NCI-H146 treated with DMSO at 0.1 percent for 48 hours (cell line): Measurements from ENCODE around the gene KLHL11.
"Not testable (repeated sequence)": the region's sequence is repeated elsewhere in the genome, so short reads cannot be mapped to it uniquely, and the experiment has no call there.

Experiments used
- DNase-seq: peaks from one replicate; lab custom pipeline; 2025; ENCODE audit not compliant: unreplicated experiment; lab: John Stamatoyannopoulos, UW

Gene KLHL11

DNA sequence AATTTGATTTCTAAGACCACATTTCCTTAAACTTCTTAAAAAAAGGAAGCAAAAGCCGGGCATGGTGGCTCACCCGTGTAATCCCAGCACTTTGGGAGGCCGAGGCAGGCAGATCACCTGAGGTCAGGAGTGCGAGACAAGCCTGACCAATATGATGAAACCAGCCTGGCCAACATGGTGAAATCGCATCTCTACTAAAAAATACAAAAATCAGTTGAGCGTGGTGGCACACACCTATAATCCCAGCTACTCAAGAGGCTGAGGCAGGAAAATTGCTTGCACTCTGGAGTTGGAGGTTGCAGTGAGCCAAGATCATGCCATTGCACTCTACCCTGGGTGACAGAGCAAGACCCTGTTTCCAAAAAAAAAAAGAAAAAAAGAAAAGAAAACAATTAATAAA, 24.4 kb downstream of the KLHL11 start:
- not testable (repeated sequence) for DNase-seq

DNA sequence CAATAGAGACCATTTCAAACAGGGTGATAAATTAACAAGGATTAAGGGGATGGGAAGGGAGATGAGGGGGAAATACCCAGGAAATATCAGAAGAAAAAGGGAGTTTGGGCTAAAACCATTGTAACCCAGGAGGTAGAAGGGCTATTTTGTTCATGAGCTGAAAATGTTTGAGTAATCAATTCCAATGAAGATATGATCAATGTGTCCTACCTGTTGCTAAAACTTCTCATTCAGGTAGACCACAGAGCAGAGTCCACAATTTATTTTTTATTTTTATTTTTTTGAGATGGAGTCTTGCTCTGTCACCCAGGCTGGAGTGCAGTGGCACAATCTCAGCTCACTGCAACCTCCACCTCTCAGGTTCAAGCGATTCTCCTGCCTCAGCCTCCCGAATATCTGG, 25.8 kb downstream of the KLHL11 start:
- DNase-seq = not testable (repeated sequence)

DNA sequence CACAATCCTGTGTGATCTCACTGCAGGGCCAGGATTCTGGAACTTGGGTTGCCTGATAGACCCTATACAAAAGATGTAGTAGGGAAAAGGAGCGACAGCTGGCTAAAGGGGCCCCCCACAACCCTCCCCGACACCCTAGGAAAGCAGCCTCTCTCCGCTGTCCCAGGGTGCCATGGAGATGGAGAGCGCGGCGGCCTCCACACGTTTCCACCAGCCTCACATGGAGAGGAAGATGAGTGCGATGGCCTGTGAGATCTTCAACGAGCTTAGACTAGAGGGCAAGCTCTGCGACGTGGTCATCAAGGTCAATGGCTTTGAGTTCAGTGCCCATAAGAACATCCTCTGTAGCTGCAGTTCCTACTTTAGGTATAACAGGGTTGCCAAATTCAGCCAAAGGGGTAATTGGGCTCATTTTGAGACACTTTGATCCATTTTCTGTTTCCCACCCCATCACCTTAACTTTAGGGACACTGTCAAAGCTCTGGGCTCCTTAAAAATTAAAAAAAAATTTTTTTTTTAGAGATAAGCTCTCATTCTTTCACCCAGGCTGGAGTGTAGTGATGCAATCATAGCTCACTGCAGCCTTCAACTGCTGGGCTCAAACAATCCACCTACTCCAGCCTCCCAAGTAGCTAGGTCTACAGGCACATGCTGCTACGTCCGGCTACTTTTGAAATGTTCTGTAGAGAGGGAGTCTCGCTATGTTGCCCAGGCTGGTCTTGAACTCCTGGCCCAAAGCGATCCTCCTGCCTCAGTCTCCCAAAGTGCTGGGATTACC, 27.3 kb downstream of the KLHL11 start, which contains the start of gene KLHL10:
Gene KLHL10, plus strand, starts transcription at position 65 of the 778 bp plus-strand sequence. Its CDS starts 108 bp downstream, at position 173.
- no peak for DNase-seq

DNA sequence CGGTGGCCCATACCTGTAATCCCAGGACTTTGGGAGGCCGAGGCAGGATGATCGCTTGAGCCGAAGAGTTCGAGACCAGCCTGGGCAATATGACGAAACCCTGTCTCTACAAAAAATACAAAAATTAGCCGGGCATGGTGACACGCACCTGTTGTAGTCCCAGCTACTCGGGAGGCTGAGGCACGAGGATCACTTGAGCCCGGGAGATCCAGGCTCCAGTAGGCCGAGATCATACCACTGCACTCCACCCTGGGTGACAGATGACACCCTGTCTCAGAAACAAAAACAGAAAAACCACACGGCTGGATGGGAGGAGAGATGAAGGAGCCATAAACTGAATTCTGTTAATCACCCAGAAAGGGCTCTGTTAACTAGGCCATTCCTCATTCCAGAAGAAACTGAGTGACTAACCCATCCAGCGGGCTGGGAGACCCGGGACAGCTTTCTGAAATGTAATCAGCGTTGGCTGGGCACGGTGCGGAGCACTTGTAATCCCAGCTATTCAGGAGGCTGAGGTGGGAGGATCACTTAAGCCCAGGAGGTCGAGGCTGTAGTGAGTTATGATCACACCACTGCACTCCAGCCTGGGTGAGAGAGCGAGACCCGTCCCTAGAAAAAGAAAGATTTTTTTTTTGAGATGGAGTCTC, 28.6 kb downstream of the KLHL11 start:
- no peak for DNase-seq

DNA sequence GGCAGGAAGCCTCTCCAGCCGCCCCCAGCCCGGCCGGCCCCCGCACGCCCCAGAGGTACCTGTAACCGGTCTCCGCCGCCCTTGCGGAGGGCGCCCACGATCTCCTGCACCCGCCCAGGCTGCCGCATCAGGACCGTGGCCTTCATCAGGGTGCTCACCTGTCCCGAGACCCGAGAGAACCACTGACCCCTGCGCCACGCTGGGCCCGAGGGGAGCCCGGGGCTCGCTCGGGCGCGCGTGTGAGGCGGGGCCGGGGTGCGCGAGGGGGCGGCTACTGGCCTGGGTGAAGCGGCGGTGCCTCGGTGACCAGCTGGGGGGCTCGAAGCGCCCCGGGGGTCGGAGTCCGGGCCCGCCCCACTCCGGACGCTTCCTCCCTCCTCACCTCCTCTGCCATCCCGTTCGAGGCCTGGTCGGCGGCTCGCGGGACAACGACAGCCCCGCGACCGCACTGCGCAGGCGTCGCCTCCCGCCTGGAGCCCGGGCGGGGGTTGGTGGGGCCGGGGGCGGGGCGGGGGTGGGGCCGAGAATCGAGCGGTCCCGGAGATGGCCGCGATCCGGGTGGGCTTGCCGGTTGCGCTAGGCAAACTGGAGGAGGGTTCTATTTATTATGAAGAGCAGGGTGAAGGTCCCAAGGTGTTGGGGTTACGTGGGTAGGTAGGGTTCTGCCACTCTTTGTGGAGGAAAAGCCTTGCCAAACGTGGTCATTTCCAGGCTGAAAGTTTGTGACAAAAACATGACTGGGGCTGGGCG, 29.2 kb downstream of the KLHL11 start, which contains the start of gene NT5C3B:
Gene NT5C3B, minus strand, starts transcription at position 433 of the 750 bp plus-strand sequence. Its CDS starts 39 bp downstream, at position 394.
- peak; percentile 3 for DNase-seq

DNA sequence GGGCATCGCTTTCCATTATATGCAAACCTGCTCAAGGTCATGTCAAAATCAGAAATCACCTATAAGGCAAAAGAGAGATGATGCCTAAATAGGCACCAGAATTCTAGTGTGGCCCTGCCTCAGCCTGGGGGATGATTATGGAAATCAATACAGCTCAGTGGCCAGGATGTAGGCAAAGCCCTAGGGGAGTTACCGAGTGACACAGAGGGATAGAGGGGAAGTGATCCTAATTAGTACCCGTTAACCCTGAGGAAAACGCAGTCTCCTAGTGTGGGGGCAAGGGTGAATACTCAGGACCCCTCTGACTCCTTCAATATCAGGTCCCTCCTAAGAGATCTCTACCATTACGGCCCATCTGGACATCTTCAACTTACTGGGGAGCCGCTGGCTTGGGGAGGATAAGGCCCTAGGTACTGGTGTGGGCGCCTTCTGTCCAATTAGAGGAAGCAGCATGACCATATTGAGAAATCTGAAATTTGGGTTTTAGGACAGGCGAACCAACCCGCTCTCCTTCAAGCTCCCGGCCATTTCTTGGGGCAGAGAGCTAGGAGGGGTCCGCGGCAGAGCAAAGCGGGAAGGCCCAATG, 29.9 kb downstream of the KLHL11 start:
- no peak for DNase-seq

DNA sequence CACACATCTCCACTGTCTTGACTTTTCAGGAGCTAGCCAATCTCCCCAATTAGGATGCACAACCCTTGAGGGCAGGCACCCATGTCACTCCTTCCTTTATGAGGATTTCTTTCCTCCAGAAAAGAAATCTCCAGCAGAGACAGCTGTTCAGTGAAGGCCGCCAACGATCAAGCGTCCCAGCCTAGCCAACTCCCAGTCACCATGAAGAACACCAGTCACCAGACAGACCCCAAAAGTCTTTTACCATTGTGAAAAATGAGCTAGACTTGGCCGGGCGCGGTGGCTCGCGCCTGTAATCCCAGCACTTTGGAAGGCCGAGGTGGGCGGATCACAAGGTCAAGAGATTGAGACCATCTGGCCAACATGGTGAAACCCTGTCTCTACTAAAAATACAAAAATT, 35.3 kb downstream of the KLHL11 start:
- DNase-seq = not testable (repeated sequence)

DNA sequence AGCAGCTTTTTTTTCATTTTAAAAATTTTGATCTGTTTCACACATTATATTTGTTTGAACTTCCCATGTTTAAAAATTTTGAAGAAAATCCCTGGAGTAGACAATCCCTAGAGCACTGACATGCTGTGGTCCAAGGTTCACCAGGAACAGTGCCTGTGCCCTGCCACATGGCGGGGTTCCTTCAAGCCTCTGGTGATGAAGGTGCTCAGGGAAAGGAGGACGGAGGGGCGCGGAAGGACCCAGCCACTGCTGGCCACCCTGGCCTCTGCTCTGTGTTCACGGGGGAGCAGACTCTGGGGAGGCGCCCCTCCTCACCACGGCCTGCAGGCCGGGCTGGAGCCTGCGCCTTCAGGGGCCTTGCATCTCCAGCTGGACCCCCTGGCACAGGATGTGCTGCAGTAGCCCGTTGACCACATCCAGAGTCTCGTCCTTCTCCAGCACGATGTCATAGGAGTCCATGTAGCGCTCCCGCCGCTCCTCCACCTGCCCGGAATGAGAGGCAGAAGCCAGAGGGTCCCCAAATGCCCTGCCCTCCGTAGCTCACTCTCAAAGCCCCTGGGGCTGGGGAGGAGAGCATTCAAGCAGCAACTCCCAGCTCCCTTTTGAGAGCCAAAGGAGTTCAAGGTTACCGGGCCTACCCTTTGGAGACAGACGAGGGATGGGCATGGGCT, 39.9 kb downstream of the KLHL11 start:
- DNase-seq = no peak

DNA sequence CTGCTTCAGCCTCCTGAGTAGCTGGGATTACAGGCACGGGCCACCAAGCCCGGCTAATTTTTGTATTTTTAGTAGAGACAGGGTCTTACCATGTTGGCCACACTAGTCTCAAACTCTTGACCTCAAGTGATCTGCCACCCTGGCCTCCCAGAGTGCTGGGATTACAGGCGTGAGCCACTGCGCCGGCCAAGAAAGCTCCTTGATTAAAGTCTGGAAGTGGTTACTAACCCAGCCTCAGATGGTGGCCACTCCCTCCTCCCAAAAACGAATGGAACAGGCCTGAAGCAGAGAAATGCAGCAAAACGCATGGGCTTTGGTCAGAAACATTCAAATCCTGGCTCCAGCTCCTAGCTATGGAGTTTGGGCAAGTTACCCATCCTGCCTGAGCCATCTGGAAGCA, 41.1 kb downstream of the KLHL11 start:
- no peak for DNase-seq

DNA sequence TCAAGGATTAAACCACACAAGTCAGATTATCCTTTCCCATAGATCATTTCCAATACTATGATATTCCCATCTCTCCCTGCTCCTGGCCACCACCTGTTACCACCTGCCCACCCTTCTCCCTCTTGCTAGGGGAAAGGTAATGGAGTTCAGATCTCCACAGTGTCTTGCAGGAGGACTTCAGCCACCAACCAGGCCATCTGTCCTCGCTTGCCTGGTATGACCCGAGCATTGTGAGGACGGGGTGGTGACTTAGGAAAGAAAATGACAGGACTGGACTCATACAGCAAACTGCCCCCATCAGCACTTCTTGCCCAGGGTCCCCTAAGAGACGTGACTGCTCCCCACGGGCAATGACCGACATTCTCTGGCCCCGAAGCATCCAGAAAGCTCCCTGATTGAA, 41.6 kb downstream of the KLHL11 start:
- DNase-seq = no peak

DNA sequence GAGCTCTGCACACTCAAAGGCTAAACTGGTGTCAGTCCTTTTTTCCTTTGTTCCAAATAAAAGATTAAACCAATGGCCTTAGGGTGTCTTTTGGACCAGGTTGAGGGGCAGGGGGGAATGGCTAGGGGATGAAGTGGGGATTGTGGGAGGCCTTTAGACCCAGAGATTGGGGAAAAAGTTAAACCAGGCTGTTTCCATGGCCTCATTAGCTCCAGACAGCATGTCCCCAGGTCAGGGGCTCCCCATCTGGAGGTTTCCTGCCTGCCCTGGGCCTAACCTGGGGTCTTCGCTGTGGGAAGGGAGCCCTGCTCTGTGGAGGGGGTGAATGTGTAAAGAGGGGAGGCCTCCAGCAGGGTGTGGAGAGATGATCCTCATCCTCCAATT, 42.1 kb downstream of the KLHL11 start:
- DNase-seq = no peak

DNA sequence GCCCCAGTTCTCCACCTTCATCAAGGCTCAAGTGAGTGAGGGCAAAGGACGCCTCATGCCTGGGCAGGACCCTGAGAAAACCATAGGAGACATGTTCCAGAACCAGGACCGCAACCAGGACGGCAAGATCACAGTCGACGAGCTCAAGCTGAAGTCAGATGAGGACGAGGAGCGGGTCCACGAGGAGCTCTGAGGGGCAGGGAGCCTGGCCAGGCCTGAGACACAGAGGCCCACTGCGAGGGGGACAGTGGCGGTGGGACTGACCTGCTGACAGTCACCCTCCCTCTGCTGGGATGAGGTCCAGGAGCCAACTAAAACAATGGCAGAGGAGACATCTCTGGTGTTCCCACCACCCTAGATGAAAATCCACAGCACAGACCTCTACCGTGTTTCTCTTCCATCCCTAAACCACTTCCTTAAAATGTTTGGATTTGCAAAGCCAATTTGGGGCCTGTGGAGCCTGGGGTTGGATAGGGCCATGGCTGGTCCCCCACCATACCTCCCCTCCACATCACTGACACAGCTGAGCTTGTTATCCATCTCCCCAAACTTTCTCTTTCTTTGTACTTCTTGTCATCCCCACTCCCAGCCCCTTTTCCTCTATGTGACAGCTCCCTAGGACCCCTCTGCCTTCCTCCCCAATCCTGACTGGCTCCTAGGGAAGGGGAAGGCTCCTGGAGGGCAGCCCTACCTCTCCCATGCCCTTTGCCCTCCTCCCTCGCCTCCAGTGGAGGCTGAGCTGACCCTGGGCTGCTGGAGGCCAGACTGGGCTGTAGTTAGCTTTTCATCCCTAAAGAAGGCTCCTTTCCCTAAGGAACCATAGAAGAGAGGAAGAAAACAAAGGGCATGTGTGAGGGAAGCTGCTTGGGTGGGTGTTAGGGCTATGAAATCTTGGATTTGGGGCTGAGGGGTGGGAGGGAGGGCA, 42.7 kb downstream of the KLHL11 start:
- DNase-seq = no peak

DNA sequence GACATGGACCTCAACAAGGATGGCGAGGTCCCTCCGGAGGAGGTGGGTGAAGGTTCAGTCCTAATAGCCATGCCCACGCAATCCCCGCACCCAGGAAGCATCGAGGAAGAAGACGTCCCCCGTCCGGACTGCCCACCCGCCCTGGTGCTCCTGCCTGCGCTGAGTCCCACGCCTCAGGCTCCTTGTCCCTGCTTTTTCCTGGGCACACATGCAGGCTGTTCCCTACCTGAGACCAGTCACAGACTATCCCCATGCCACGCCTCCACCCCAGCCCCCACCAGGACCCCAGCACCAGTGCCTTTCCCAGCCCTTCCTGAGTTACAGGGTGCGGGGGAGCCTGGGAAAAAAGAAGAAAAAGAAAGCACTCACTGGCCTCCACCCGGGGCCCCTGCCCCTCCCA, 43.4 kb downstream of the KLHL11 start:
- no peak for DNase-seq

DNA sequence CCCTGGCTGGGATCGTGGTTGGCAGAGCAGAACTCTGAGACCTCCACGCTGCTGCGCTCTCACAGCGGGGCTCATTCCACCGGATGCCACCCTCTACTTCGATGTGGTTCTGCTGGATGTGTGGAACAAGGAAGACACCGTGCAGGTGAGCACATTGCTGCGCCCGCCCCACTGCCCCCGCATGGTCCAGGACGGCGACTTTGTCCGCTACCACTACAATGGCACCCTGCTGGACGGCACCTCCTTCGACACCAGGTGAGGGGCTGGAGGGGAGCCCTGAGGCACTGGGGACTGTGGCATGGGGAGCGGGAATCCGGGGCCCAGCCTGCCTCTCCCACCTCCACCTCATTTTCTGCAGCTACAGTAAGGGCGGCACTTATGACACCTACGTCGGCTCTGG, 47.2 kb downstream of the KLHL11 start:
- no peak for DNase-seq

DNA sequence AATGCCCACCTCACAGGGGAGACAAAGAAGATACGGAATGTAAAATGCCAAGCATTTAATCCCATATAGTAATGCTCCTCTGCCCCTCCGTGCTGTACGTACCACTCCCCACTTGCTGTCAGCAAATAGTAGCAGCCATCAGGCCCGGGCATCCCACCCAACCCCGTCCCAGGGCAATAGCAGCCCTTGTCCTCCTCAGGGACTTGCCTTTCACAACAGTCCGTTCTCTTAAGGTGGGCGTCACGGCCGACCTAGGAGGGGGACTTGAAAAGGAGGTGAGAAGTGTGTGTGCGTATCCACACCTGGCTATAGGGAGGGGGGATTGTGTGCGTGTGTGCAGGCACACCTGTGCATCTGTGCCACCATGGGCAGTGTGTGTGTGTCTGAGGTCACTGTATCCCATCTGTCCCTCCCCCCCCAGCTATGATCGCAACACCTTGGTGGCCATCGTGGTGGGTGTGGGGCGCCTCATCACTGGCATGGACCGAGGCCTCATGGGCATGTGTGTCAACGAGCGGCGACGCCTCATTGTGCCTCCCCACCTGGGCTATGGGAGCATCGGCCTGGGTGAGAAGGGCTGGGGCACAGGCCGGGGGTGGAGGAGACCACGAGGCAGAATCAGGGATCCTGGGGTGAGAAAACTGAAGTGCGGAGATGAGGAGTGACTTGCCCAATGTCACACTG, 48.4 kb downstream of the KLHL11 start:
- DNase-seq = no peak

DNA sequence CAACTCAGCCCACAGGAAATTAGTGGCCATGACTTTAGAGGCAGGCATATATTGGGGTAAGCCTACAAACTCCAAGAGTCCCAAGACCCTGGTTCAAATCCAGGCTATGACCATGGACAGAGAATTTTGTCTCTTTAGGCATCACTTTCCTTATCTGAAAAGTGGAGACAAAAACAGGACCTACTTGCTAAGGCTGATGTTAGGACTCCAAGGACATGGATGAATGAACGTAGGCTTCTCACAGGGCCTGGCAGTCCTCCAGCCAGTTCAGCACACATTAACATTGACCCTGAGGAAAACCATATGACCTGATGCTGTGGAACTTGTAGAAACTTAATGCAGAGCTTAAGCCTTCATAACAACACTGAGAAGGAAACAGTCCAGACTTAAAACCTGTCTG, 51.0 kb downstream of the KLHL11 start:
- no peak for DNase-seq

DNA sequence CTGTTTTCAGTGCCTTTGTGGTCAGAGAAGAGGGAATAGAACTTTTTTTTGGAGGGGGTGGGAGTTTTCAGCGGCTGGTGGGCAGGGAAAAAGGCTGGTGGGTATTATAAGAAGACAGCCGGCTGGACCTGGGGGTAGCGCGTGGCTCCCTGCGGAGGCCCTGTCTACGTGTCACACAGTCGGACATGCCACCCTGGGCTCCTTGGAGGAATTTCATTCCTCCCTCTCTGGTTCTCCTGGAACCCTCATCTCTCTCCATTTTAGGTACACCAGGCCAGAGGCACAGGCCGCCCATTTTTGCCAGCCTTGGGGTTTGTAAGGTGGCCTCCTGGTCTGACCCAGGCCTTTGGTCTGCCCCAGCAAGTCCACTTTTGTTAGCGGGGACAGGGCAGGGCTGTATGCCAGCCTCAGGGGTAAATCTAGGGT, 51.5 kb downstream of the KLHL11 start:
- no peak for DNase-seq

DNA sequence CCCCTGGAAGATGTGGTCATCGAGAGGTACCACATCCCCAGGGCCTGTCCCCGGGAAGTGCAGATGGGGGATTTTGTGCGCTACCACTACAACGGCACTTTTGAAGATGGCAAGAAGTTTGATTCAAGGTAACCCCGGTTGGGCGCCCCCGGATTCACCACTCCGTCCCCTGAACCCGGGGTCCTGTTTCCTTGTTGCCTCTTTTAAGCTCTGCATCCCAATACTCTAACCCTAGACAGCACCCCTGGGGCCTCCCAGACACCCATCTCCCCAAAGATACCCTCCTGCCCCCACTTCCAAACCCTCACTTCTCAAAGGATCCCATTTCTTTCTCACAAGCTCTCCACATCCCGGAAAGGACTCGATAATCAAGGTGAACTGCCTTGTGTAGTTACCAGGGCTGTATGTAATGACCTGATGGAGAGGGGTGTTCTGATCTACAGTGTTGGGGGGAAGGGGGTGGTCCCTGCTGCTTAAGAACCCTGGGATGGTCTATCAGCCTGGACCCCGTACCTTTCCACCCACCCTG, 52.0 kb downstream of the KLHL11 start:
- DNase-seq = no peak
